H1 (cell line): ENCODE measurements around the gene RBFOX1. TPM values are rescaled to one million over a fixed set of nuclear protein-coding genes. Genes with fewer than 3 reads are reported as not detected.

Experiments used
- CTCF ChIA-PET: fragments of 300-600 bp; sonication (Branson Sonifier 250); formaldehyde crosslinking; loops from one replicate; lab custom pipeline; 2021; ENCODE audit not compliant: partially characterized antibody; lab: Charles Lee
- POLR2A ChIA-PET: fragments of 300-600 bp; sonication (Branson Sonifier 250); formaldehyde crosslinking; loops from one replicate; lab custom pipeline; 2021; ENCODE audit warnings: inconsistent platforms; ENCODE audit not compliant: partially characterized antibody; lab: Charles Lee
- DNase-seq, 2 experiments: peaks; one replicate each; pipeline versions ENCODE4 v3.0.0 to v3.0.0-alpha.2; 2010 to 2022; ENCODE audit warnings: low spot score in 2 of 2, low read depth in 1 of 2, mixed read lengths in 1 of 2
- FAIRE-seq: peaks from 2 replicates; lab custom pipeline; 2011; peaks lifted over from hg19 to GRCh38; lab: Jason Lieb, UNC
- H2AFZ ChIP-seq: 2 replicates; pipeline ENCODE4 v1.8.1; 2012; ENCODE audit warnings: low read length, inconsistent platforms
- H2AK5ac ChIP-seq: 2 replicates; pipeline ENCODE4 v1.6.1; 2013; ENCODE audit warnings: low read depth, low read length
- H2BK120ac ChIP-seq: replicated peaks from 2 replicates; pipeline ENCODE3; 2013; ENCODE audit warnings: low read depth, low read length, inconsistent platforms
- H2BK12ac ChIP-seq: 2 replicates; pipeline ENCODE4 v1.6.1; 2013; ENCODE audit warnings: low read depth, low read length
- H2BK15ac ChIP-seq: 2 replicates; pipeline ENCODE4 v1.6.1; 2013; ENCODE audit warnings: low read length
- H2BK20ac ChIP-seq: 2 replicates; pipeline ENCODE4 v1.6.1; 2013; ENCODE audit warnings: low read length
- H2BK5ac ChIP-seq: 2 replicates; pipeline ENCODE4 v1.6.1; 2013; ENCODE audit warnings: low read depth, low read length
- H3K14ac ChIP-seq: 2 replicates; pipeline ENCODE4 v1.6.1; 2013; ENCODE audit warnings: inconsistent platforms; ENCODE audit not compliant: insufficient read length
- H3K18ac ChIP-seq: 2 replicates; pipeline ENCODE4 v1.6.1; 2013; ENCODE audit warnings: low read length; ENCODE audit errors: extremely low read depth
- H3K23ac ChIP-seq: 2 replicates; pipeline ENCODE4 v1.6.1; 2013; ENCODE audit warnings: inconsistent platforms; ENCODE audit not compliant: insufficient read length
- H3K23me2 ChIP-seq: 2 replicates; pipeline ENCODE4 v1.6.1; 2013; ENCODE audit warnings: low read depth, low read length
- H3K27ac ChIP-seq: 2 replicates; pipeline ENCODE4 v1.6.1; 2011; ENCODE audit warnings: low read depth, low read length, inconsistent platforms
- H3K27me3 ChIP-seq, 4 experiments: replicated peaks in 1 of 4; 1 replicate in 1 of 4; 2 replicates in 3 of 4; pipeline versions ENCODE4 v1.6.1 to v1.8.1; 2011 to 2013; ENCODE audit warnings: low read length in 3 of 4, mild to moderate bottlenecking in 3 of 4, inconsistent platforms in 2 of 4, mixed read lengths in 2 of 4, moderate library complexity in 1 of 4; ENCODE audit not compliant: control insufficient read depth in 3 of 4, insufficient read depth in 3 of 4; ENCODE audit errors: extremely low read depth in 1 of 4
- H3K36me3 ChIP-seq, 4 experiments: 2 replicates each; pipeline versions ENCODE4 v1.6.1 to v1.8.1; 2011 to 2013; ENCODE audit warnings: mild to moderate bottlenecking in 4 of 4, low read length in 3 of 4, moderate library complexity in 2 of 4, control low read depth in 1 of 4, inconsistent platforms in 1 of 4; ENCODE audit not compliant: insufficient read depth in 4 of 4, control insufficient read depth in 2 of 4
- H3K4ac ChIP-seq: replicated peaks from 2 replicates; pipeline ENCODE3; 2013; ENCODE audit warnings: low read length, low read depth, mixed read lengths, inconsistent platforms; ENCODE audit not compliant: insufficient read length
- H3K4me1 ChIP-seq, 4 experiments: replicated peaks in 1 of 4; 1 replicate in 1 of 4; 2 replicates in 3 of 4; pipeline versions ENCODE4 v1.6.1 to v1.8.1; 2011 to 2013; ENCODE audit warnings: low read length in 3 of 4, inconsistent platforms in 2 of 4, mixed read lengths in 1 of 4; ENCODE audit not compliant: insufficient read depth in 4 of 4, control insufficient read depth in 3 of 4
- H3K4me2 ChIP-seq, 2 experiments: 2 replicates each; pipeline versions ENCODE4 v1.6.1 to v1.8.1; 2011 to 2013; ENCODE audit warnings: low read depth in 2 of 2, low read length in 2 of 2, control low read depth in 1 of 2, inconsistent platforms in 1 of 2, mild to moderate bottlenecking in 1 of 2; ENCODE audit not compliant: insufficient read depth in 1 of 2
- H3K4me3 ChIP-seq, 4 experiments: fragments of 200-600, 300-600 bp in 1 of 4; sonication (generic), shearing (Covaris generic), sonication (Bioruptor Twin) in 1 of 4; 2 replicates each; pipeline versions ENCODE4 v1.5.1 to v1.8.1; 2011 to 2016; ENCODE audit warnings: low read length in 4 of 4, low read depth in 3 of 4, control low read depth in 2 of 4, inconsistent platforms in 2 of 4, mild to moderate bottlenecking in 2 of 4, mixed read lengths in 1 of 4, moderate library complexity in 1 of 4; ENCODE audit not compliant: insufficient read depth in 2 of 4; ENCODE audit errors: extremely low read depth in 1 of 4
- H3K56ac ChIP-seq: replicated peaks from 2 replicates; pipeline ENCODE3; 2013; ENCODE audit warnings: low read depth, mild to moderate bottlenecking, mixed read lengths, low read length, inconsistent platforms; ENCODE audit not compliant: insufficient read length
- H3K79me1 ChIP-seq: 2 replicates; pipeline ENCODE4 v1.6.1; 2013; ENCODE audit warnings: low read depth, low read length, control low read depth
- H3K79me2 ChIP-seq, 2 experiments: 2 replicates each; pipeline versions ENCODE4 v1.6.1 to v1.8.1; 2012 to 2013; ENCODE audit warnings: low read length in 2 of 2, mild to moderate bottlenecking in 2 of 2, inconsistent platforms in 1 of 2; ENCODE audit not compliant: insufficient read depth in 2 of 2, control insufficient read depth in 1 of 2
- H3K9ac ChIP-seq, 4 experiments: replicated peaks in 1 of 4; 1 replicate in 1 of 4; 2 replicates in 3 of 4; pipeline versions ENCODE4 v1.6.1 to v1.8.1; 2011 to 2013; ENCODE audit warnings: low read depth in 3 of 4, low read length in 3 of 4, control low read depth in 2 of 4, mild to moderate bottlenecking in 2 of 4, moderate library complexity in 2 of 4, inconsistent platforms in 1 of 4; ENCODE audit errors: extremely low read depth in 1 of 4
- H3K9me3 ChIP-seq, 2 experiments: 2 replicates each; pipeline versions ENCODE4 v1.6.1 to v1.8.1; 2012 to 2013; ENCODE audit warnings: mild to moderate bottlenecking in 2 of 2, moderate library complexity in 2 of 2, control low read depth in 1 of 2, inconsistent platforms in 1 of 2, low read depth in 1 of 2, low read length in 1 of 2, mixed read lengths in 1 of 2; ENCODE audit not compliant: insufficient read depth in 2 of 2
- H4K20me1 ChIP-seq, 2 experiments: replicated peaks in 1 of 2; 2 replicates each; pipeline versions ENCODE3 to v1.8.1; 2011 to 2013; ENCODE audit warnings: inconsistent platforms in 2 of 2, low read length in 2 of 2, mild to moderate bottlenecking in 1 of 2; ENCODE audit not compliant: insufficient read depth in 2 of 2, control insufficient read depth in 1 of 2
- H4K5ac ChIP-seq: 2 replicates; pipeline ENCODE4 v1.6.1; 2013; ENCODE audit warnings: low read length, low read depth, mixed read lengths, inconsistent platforms; ENCODE audit not compliant: insufficient read length
- H4K8ac ChIP-seq: 2 replicates; pipeline ENCODE4 v1.8.0; 2013; ENCODE audit warnings: mild to moderate bottlenecking, moderate library complexity, low read length, inconsistent platforms; ENCODE audit not compliant: insufficient read depth; ENCODE audit errors: extremely low read depth
- H4K91ac ChIP-seq: replicated peaks from 2 replicates; pipeline ENCODE3; 2013; ENCODE audit warnings: low read length, mixed read lengths, inconsistent platforms; ENCODE audit not compliant: insufficient read length
- CEBPB ChIP-seq: IDR thresholded peaks from 2 replicates; pipeline ENCODE4 v1.6.1; 2012; ENCODE audit warnings: low read depth, low read length
- CHD2 ChIP-seq: IDR thresholded peaks from 2 replicates; pipeline ENCODE4 v1.6.1; 2012; ENCODE audit warnings: low read length, improper control_type of control experiment
- HDAC2 ChIP-seq, 2 experiments: fragments of 300-600 bp in 1 of 2; sonication (generic) in 1 of 2; IDR thresholded peaks; 2 replicates each; pipeline ENCODE4 v1.6.1; 2011 to 2012; ENCODE audit warnings: low read depth in 2 of 2, low read length in 2 of 2, mild to moderate bottlenecking in 2 of 2, moderate library complexity in 2 of 2, borderline replicate concordance in 1 of 2, inconsistent platforms in 1 of 2
- KDM1A ChIP-seq: fragments of 200-600, 300-600 bp; sonication (generic); IDR thresholded peaks from 2 replicates; pipeline ENCODE4 v1.7.1; 2016; ENCODE audit warnings: mild to moderate bottlenecking, low read length, borderline replicate concordance
- SIRT6 ChIP-seq: IDR thresholded peaks from one replicate; pipeline ENCODE4 v1.7.1; 2012; ENCODE audit warnings: low read length, inconsistent platforms
- SP1 ChIP-seq: IDR thresholded peaks from 2 replicates; pipeline ENCODE4 v1.6.1; 2011; ENCODE audit warnings: low read depth, low read length
- TAF1 ChIP-seq: IDR thresholded peaks from 2 replicates; pipeline ENCODE4 v1.6.1; 2011; ENCODE audit warnings: mild to moderate bottlenecking, low read depth, low read length
- WGBS, 2 experiments: shearing (Covaris generic) in 1 of 2; methylation state at CpG; one replicate each; pipeline versions ENCODE4 v1.1.6 to v1.1.7; 2013 to 2015; ENCODE audit warnings: low lambda C conversion rate in 2 of 2, mixed read lengths in 2 of 2, inconsistent platforms in 1 of 2, low coverage in 1 of 2, missing lambda C conversion rate in 1 of 2; ENCODE audit not compliant: insufficient replicate concordance in 2 of 2, insufficient coverage in 1 of 2, insufficient read length in 1 of 2; ENCODE audit errors: extremely low coverage in 1 of 2, missing lambda C conversion rate in 1 of 2; 5-methylcytosine and 5-hydroxymethylcytosine counted together
- polyA plus RNA-seq, 7 experiments: library from polyadenylated mRNA; depleted of rRNA in 3 of 7; stranded (reverse) in 5 of 7; unstranded in 2 of 7; fragments of >200 nt in 5 of 7; fragments of 200-250 nt in 2 of 7; gene quantifications; 1 replicate in 5 of 7; 2 replicates in 1 of 7; 4 replicates in 1 of 7; pipeline versions ENCODE4 v1.2.1 to v1.2.3, GENCODE V29; 2011 to 2013; ENCODE audit warnings: missing spikeins in 2 of 7, mixed read lengths in 2 of 7
- total RNA-seq: library from RNA; stranded (reverse); fragmentation: NEBNext Ultra II Directional; extraction: Animal tissue kit (Norgen Biotek cat#: 25700); gene quantifications from 2 replicates; pipeline ENCODE4 v1.2.1, GENCODE V29; 2021

RBFOX1 gene
- total and polyA plus RNA-seq, 2 of the 8 experiments (the other 6 are each of a cell fraction or from before 2014, with no cell fraction given): 1.7 to 2.8 TPM

DNA sequence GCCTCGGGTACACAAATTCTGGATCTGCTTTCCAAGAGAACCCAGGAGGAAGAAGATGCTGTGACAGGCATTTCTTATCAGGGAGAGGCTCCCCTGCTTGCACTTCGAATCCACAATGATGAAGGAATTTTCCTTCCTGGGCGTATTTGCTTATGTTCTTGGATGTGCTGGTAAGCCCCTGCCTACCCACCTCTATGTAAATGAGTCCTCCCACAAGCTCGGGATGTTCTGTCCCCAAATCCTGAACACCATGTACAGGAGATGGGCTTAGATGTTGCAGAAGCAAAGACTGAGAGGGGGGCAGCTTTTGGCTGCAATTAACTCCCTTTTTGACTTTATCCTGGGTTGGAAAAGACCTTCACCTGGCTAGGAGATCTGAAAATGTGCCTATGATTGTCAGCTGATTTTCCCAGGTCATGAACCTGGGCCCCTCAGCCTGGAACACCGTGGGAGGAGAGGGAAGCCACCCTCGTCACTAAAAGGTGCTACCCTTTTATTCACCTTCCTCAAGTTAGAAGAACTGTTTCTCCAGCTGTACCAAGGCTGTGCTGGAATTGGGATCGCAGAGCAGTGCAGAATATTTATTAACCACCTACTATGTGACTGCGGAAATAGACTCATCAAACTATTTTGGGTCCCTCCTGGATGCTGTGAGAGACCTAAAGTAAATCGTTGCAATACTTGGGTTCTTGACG, 150.1 kb downstream of the RBFOX1 start:
- no peak overlapping the region for H2BK20ac ChIP-seq
- ChIA-PET CTCF (no interaction called here), POLR2A (no interaction called here)
- no peak overlapping the region for H3K18ac ChIP-seq
- no peak overlapping the region for H3K23ac ChIP-seq
- no peak overlapping the region for H3K14ac ChIP-seq
- H3K23me2 ChIP-seq: no peaks in the 10 kb centered on the region
- H3K27me3 ChIP-seq: no peaks in the 10 kb centered on the region
- no peak overlapping the region for H4K8ac ChIP-seq
- no peak overlapping the region for H3K56ac ChIP-seq
- no peaks in the 10 kb centered on the region for H3K4me1 ChIP-seq
- no peak overlapping the region for H2BK5ac ChIP-seq
- H4K20me1 ChIP-seq: no peaks in the 10 kb centered on the region
- H3K4ac ChIP-seq: no peak overlapping the region
- no peaks in the 10 kb centered on the region for H3K9me3 ChIP-seq
- no peaks in the 10 kb centered on the region for H3K79me1 ChIP-seq
- DNase-seq (no peak), FAIRE-seq (no peak)
- no peak overlapping the region for H3K4me2 ChIP-seq
- no peak overlapping the region for H4K91ac ChIP-seq
- 86% methylated on average over 10 of the region's 10 CpGs; no CpG with 5 or more reads in 1 of the 2 experiments for WGBS, 2 experiments
- H2AK5ac ChIP-seq: no peak overlapping the region
- no peaks in the 10 kb centered on the region for H3K36me3 ChIP-seq
- no peak overlapping the region for H3K27ac ChIP-seq
- H3K79me2 ChIP-seq: no peaks in the 10 kb centered on the region
- TF ChIP-seq HDAC2 (IDR thresholded peaks at IDR 0.05; ENCODE audit: borderline replicate concordance in 1 of 2, low read depth in 2 of 2, low read length in 2 of 2) (no peak), KDM1A (no peak), TAF1 (no peak), SIRT6 (no peak), CHD2 (no peak), CEBPB (no peak), SP1 (no peak)
- no peak overlapping the region for H3K9ac ChIP-seq
- no peak overlapping the region for H2BK12ac ChIP-seq
- no peak overlapping the region for H4K5ac ChIP-seq
- no peak overlapping the region for H2BK120ac ChIP-seq
- no peak overlapping the region for H3K4me3 ChIP-seq
- no peak overlapping the region for H2AFZ ChIP-seq
- no peak overlapping the region for H2BK15ac ChIP-seq
